ENCODE data around the gene GLI3. TPM values are rescaled to one million over a fixed set of nuclear protein-coding genes. Genes with fewer than 3 reads are reported as not detected.

GLI3 gene
- total RNA-seq, 1 experiment from 2014 or later: not detected

GRCh38 chr7:42170724-42171123 is 66.3 kb downstream of the GLI3 start:
- intact Hi-C loops (cut with micrococcal nuclease; ENCODE audit: unreplicated experiment): no loop called here
- no peaks in the 10 kb centered on the region for H3K36me3 ChIP-seq (ENCODE audit: low read depth)
- H3K27me3 ChIP-seq (ENCODE audit: insufficient read depth, low read depth): peaks cover 49% of the 10 kb centered on the region
- no peaks in the 10 kb centered on the region for H3K9me2 ChIP-seq (ENCODE audit: insufficient read depth)
- H3K4me2 ChIP-seq: no peak overlapping the region
- no peak overlapping the region for H3K27ac ChIP-seq
- no peaks in the 10 kb centered on the region for H4K20me1 ChIP-seq (ENCODE audit: insufficient read depth)
- no peaks in the 10 kb centered on the region for H3F3A ChIP-seq (ENCODE audit: insufficient read depth, low read depth)
- H3K79me2 ChIP-seq (ENCODE audit: low read depth): no peaks in the 10 kb centered on the region
- no TSS peak for BruUV-seq (replicated peaks)
- H2AFZ ChIP-seq: no peak overlapping the region
- TF ChIP-seq EZH2 (IDR thresholded peaks at IDR 0.05; ENCODE audit: low read depth): no peak
- TF ChIP-seq CTCF (conservative IDR thresholded peaks at IDR 0.05): no peak
- ChIA-PET CTCF (no interaction called here), POLR2A (ENCODE audit: unreplicated experiment) (no interaction called here)
- no peaks in the 10 kb centered on the region; the same call in 1 of the 2 replicates for H3K9me3 ChIP-seq (ENCODE audit: insufficient read depth, low read depth)
- no peaks in the 10 kb centered on the region for H3K4me1 ChIP-seq (replicated peaks; ENCODE audit: insufficient read depth)
- DNase-seq: no peak
- H3K4me3 ChIP-seq: no peak overlapping the region

- Histone ChIP-seq H3F3A (ENCODE audit: insufficient read depth, low read depth) (no peaks in the 10 kb centered on the region), H3K4me2 (no peak overlapping the region), H3K4me3 (no peak overlapping the region), H3K9me2 (ENCODE audit: insufficient read depth) (no peaks in the 10 kb centered on the region), H2AFZ (no peak overlapping the region), H3K27me3 (ENCODE audit: insufficient read depth, low read depth) (peaks cover 28% of the 10 kb centered on the region), H3K27ac (no peak overlapping the region), H3K4me1 (replicated peaks; ENCODE audit: insufficient read depth) (no peaks in the 10 kb centered on the region), H3K9me3 (ENCODE audit: insufficient read depth, low read depth) (no peaks in the 10 kb centered on the region), H4K20me1 (ENCODE audit: insufficient read depth) (no peaks in the 10 kb centered on the region), H3K79me2 (ENCODE audit: low read depth) (no peaks in the 10 kb centered on the region), H3K36me3 (ENCODE audit: low read depth) (no peaks in the 10 kb centered on the region)
- intact Hi-C loops (cut with micrococcal nuclease; ENCODE audit: unreplicated experiment): no loop called here
- BruUV-seq (replicated peaks): no TSS peak
- DNase-seq: no peak
- POLR2A ChIA-PET (ENCODE audit: unreplicated experiment): no interaction called here
- TF ChIP-seq CTCF (conservative IDR thresholded peaks at IDR 0.05) (no peak), EZH2 (IDR thresholded peaks at IDR 0.05; ENCODE audit: low read depth) (no peak)
- CTCF ChIA-PET: no interaction called here
Observed at GRCh38 chr7:42168512-42168911, 68.5 kb downstream of the GLI3 start.

GRCh38 chr7:42167631-42168236 is 69.3 kb downstream of the GLI3 start:
- no peak overlapping the region for H3K27ac ChIP-seq
- DNase-seq: no peak
- H3K4me2 ChIP-seq: no peak overlapping the region
- no peaks in the 10 kb centered on the region for H3K36me3 ChIP-seq (ENCODE audit: low read depth)
- H3K9me3 ChIP-seq (ENCODE audit: insufficient read depth, low read depth): no peaks in the 10 kb centered on the region
- TF ChIP-seq CTCF (conservative IDR thresholded peaks at IDR 0.05) (no peak), EZH2 (IDR thresholded peaks at IDR 0.05; ENCODE audit: low read depth) (no peak)
- no peaks in the 10 kb centered on the region for H3K9me2 ChIP-seq (ENCODE audit: insufficient read depth)
- no peak overlapping the region for H3K4me3 ChIP-seq
- H3K79me2 ChIP-seq (ENCODE audit: low read depth): no peaks in the 10 kb centered on the region
- CTCF ChIA-PET: no interaction called here
- BruUV-seq (replicated peaks): no TSS peak
- H2AFZ ChIP-seq: no peak overlapping the region
- POLR2A ChIA-PET (ENCODE audit: unreplicated experiment): no interaction called here
- intact Hi-C loops (cut with micrococcal nuclease; ENCODE audit: unreplicated experiment): no loop called here
- H3K4me1 ChIP-seq (replicated peaks; ENCODE audit: insufficient read depth): no peaks in the 10 kb centered on the region
- peaks cover 20% of the 10 kb centered on the region for H3K27me3 ChIP-seq (ENCODE audit: insufficient read depth, low read depth)
- no peaks in the 10 kb centered on the region for H4K20me1 ChIP-seq (ENCODE audit: insufficient read depth)
- H3F3A ChIP-seq (ENCODE audit: insufficient read depth, low read depth): no peaks in the 10 kb centered on the region
